Loucy (cell line): ENCODE data around the gene SLC26A6.

Experiments used
- EZH2phosphoT487 ChIP-seq: fragments of 200-600 bp; IDR thresholded peaks from 2 replicates; pipeline ENCODE4 v1.6.1; 2018; ENCODE audit warnings: antibody characterized with exemption, mild to moderate bottlenecking, moderate library complexity, borderline replicate concordance
- TF ChIP-seq, protein P1 (sequence below): fragments of 200-600 bp; sonication (generic); conservative IDR thresholded peaks from 2 replicates; pipeline ENCODE4 v1.5.1; 2014; ENCODE audit warnings: mild to moderate bottlenecking, antibody characterized with exemption, low read length

- TF ChIP-seq, protein P1, sequence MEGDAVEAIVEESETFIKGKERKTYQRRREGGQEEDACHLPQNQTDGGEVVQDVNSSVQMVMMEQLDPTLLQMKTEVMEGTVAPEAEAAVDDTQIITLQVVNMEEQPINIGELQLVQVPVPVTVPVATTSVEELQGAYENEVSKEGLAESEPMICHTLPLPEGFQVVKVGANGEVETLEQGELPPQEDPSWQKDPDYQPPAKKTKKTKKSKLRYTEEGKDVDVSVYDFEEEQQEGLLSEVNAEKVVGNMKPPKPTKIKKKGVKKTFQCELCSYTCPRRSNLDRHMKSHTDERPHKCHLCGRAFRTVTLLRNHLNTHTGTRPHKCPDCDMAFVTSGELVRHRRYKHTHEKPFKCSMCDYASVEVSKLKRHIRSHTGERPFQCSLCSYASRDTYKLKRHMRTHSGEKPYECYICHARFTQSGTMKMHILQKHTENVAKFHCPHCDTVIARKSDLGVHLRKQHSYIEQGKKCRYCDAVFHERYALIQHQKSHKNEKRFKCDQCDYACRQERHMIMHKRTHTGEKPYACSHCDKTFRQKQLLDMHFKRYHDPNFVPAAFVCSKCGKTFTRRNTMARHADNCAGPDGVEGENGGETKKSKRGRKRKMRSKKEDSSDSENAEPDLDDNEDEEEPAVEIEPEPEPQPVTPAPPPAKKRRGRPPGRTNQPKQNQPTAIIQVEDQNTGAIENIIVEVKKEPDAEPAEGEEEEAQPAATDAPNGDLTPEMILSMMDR = no peak
- TF ChIP-seq EZH2phosphoT487 = no peak
Observed at GRCh38 chr3:48637305-48637704, 2.0 kb upstream of the SLC26A6 start.
